Fibroblast of lung (primary cell): ENCODE data around the gene GGACT. TPM values are rescaled to one million over a fixed set of nuclear protein-coding genes. Genes with fewer than 3 reads are reported as not detected.

Experiments used
- DNase-seq, 2 donors: peaks; one replicate each; pipeline versions ENCODE4 v3.0.0 to v3.0.0-alpha.2; 2010; ENCODE audit warnings: low read depth in 2 of 2
- H2AFZ ChIP-seq: 2 replicates; pipeline ENCODE4 v1.5.1; 2012; ENCODE audit warnings: low read length, control low read depth, inconsistent platforms
- H3K27ac ChIP-seq: 2 replicates; pipeline ENCODE4 v1.5.1; 2011; ENCODE audit warnings: low read length, control low read depth; ENCODE audit not compliant: insufficient read depth
- H3K27me3 ChIP-seq: 2 replicates; pipeline ENCODE4 v1.5.1; 2011; ENCODE audit warnings: mild to moderate bottlenecking, low read length; ENCODE audit not compliant: control insufficient read depth, insufficient read depth
- H3K36me3 ChIP-seq: 2 replicates; pipeline ENCODE4 v1.5.1; 2011; ENCODE audit warnings: low read length; ENCODE audit not compliant: control insufficient read depth, insufficient read depth
- H3K4me1 ChIP-seq: 2 replicates; pipeline ENCODE4 v1.5.1; 2011; ENCODE audit warnings: low read length; ENCODE audit not compliant: control insufficient read depth, insufficient read depth; ENCODE audit errors: extremely low read depth
- H3K4me2 ChIP-seq: 2 replicates; pipeline ENCODE4 v1.5.1; 2011; ENCODE audit warnings: low read length, control low read depth; ENCODE audit not compliant: insufficient read depth; ENCODE audit errors: extremely low read depth
- H3K4me3 ChIP-seq, 4 experiments: fragments of 200-600 bp in 1 of 4; sonication (generic) in 1 of 4; replicated peaks in 1 of 4; 2 replicates each; pipeline ENCODE4 v1.5.1; 2011 to 2016; ENCODE audit warnings: low read length in 4 of 4, low read depth in 3 of 4, mild to moderate bottlenecking in 3 of 4, control low read depth in 2 of 4, inconsistent platforms in 1 of 4, mixed read lengths in 1 of 4; ENCODE audit not compliant: insufficient read depth in 1 of 4; ENCODE audit errors: control extremely low read depth in 1 of 4
- H3K79me2 ChIP-seq: 2 replicates; pipeline ENCODE4 v1.5.1; 2012; ENCODE audit warnings: mild to moderate bottlenecking, low read length, inconsistent platforms; ENCODE audit not compliant: control insufficient read depth, insufficient read depth
- H3K9ac ChIP-seq: 2 replicates; pipeline ENCODE4 v1.5.1; 2011; ENCODE audit warnings: mild to moderate bottlenecking, low read length, control low read depth; ENCODE audit not compliant: insufficient read depth
- H3K9me3 ChIP-seq: 2 replicates; pipeline ENCODE4 v1.5.1; 2012; ENCODE audit warnings: low read depth, low read length; ENCODE audit not compliant: control insufficient read depth, insufficient read depth
- H4K20me1 ChIP-seq: 2 replicates; pipeline ENCODE4 v1.5.1; 2011; ENCODE audit warnings: low read length; ENCODE audit not compliant: control insufficient read depth, insufficient read depth; ENCODE audit errors: extremely low read depth
- EZH2 ChIP-seq: IDR thresholded peaks from 2 replicates; pipeline ENCODE4 v1.5.1; 2012; ENCODE audit warnings: low read length, control low read depth, mild to moderate bottlenecking; ENCODE audit errors: missing control alignments
- polyA plus RNA-seq, 2 donors: library from polyadenylated mRNA; depleted of rRNA in 1 of 2; stranded (reverse) in 1 of 2; unstranded in 1 of 2; fragments of >200 nt; gene quantifications; 2 replicates each; pipeline ENCODE4 v1.2.1, GENCODE V29; 2011 to 2012; ENCODE audit warnings: missing spikeins in 1 of 2
- total RNA-seq: library from RNA; depleted of rRNA; stranded (reverse); fragments of >200 nt; gene quantifications from 2 replicates; pipeline ENCODE4 v1.2.1, GENCODE V29; 2014
- TF ChIP-seq, protein P1 (sequence below), 2 donors: IDR thresholded peaks in 1 of 2; conservative IDR thresholded peaks in 1 of 2; 1 replicate in 1 of 2; 2 replicates in 1 of 2; pipeline ENCODE4 v1.5.1; 2011 to 2012; ENCODE audit warnings: low read length in 2 of 2, control low read depth in 1 of 2, inconsistent platforms in 1 of 2, low read depth in 1 of 2, mild to moderate bottlenecking in 1 of 2

Gene GGACT
- total and polyA plus RNA-seq, 2 donors (not counting 1 experiment from before 2014, with no cell fraction given): 2.6 to 6.6 TPM

DNA sequence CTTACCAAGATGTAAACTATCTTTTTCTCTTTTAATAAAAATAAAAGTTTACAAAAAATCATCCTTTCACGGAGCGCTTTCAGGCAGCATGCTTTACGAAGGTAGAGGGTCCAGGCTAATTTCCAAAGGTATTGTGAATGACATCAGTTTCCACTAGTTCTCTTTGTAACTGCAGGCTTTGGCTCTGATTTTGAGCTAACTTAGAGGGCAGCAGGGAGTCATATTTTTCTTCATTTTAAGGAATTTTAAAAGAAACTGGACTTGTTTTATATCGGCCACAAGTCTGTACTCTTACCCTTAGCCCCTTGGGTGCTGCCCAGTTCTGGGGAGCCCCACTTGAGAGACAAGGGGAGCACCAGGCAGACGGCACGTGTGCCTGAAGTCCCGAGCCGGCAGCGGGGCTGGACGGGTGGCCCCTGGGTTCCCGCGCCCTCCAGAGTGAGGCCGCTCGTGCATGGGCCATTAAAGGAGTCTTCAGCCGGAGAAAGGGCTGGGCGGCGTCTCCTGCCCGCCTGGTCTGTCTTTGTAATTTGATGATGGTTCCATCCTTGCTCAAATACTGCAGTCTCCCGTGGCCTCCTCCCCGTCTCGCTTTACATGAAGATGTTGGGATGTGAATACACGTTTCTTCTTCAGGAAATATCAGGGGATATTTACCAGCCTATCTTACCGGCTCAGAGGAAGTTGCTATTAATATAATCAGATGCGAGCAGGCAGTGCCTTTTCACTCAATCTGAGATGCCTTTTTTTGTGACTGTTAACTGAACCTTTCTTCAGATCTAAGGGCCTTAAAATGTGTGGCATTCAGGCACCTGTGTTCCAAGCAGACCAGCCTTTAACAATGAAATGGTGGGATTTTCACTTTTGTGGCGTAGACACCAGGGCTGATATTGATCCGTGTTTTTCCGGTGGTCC, 67.4 kb downstream of the GGACT start:
- Histone ChIP-seq H3K27ac (no peak overlapping the region), H4K20me1 (no peaks in the 10 kb centered on the region), H3K9me3 (no peaks in the 10 kb centered on the region), H3K79me2 (no peaks in the 10 kb centered on the region), H3K4me2 (no peak overlapping the region), H3K4me3 (no peak overlapping the region), H3K36me3 (peaks cover 1% of the 10 kb centered on the region), H3K9ac (no peak overlapping the region), H3K4me1 (no peaks in the 10 kb centered on the region), H3K27me3 (no peaks in the 10 kb centered on the region), H2AFZ (no peak overlapping the region)
- no peak for DNase-seq
- TF ChIP-seq, protein P1, sequence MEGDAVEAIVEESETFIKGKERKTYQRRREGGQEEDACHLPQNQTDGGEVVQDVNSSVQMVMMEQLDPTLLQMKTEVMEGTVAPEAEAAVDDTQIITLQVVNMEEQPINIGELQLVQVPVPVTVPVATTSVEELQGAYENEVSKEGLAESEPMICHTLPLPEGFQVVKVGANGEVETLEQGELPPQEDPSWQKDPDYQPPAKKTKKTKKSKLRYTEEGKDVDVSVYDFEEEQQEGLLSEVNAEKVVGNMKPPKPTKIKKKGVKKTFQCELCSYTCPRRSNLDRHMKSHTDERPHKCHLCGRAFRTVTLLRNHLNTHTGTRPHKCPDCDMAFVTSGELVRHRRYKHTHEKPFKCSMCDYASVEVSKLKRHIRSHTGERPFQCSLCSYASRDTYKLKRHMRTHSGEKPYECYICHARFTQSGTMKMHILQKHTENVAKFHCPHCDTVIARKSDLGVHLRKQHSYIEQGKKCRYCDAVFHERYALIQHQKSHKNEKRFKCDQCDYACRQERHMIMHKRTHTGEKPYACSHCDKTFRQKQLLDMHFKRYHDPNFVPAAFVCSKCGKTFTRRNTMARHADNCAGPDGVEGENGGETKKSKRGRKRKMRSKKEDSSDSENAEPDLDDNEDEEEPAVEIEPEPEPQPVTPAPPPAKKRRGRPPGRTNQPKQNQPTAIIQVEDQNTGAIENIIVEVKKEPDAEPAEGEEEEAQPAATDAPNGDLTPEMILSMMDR (conservative IDR thresholded peaks at IDR 0.05 in 1 of 2, IDR thresholded peaks at IDR 0.05 in 1 of 2; ENCODE audit: low read depth in 1 of 2, low read length in 2 of 2): no peak
- TF ChIP-seq EZH2: no peak

DNA sequence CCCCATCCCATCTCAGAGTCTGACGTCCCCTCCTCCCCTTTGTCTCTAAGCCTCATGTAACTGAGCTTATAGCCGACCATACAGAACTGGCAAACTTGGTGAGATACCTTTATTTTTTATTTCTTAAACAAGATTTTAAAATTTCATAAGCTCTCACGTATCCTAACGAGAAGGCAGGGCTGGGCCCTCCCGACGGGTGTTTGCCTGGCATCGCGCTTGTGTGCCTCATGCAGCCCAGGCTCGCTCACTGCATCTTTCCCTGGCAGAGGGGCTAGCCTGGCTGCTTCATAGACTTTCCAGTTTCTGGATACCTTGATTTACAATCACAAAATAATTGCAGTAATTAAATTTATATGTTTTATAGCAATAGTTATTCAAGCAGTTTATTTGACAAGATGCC, 69.0 kb downstream of the GGACT start:
- Histone ChIP-seq H3K9me3 (no peaks in the 10 kb centered on the region), H3K4me3 (no peak overlapping the region), H3K79me2 (no peaks in the 10 kb centered on the region), H2AFZ (no peak overlapping the region), H3K27me3 (no peaks in the 10 kb centered on the region), H3K9ac (no peak overlapping the region), H3K4me2 (no peak overlapping the region), H4K20me1 (no peaks in the 10 kb centered on the region), H3K36me3 (peaks cover 1% of the 10 kb centered on the region), H3K4me1 (no peaks in the 10 kb centered on the region), H3K27ac (no peak overlapping the region)
- no peak for TF ChIP-seq EZH2
- TF ChIP-seq, protein P1 (conservative IDR thresholded peaks at IDR 0.05 in 1 of 2, IDR thresholded peaks at IDR 0.05 in 1 of 2; ENCODE audit: low read depth in 1 of 2, low read length in 2 of 2): no peak
- DNase-seq: no peak

DNA sequence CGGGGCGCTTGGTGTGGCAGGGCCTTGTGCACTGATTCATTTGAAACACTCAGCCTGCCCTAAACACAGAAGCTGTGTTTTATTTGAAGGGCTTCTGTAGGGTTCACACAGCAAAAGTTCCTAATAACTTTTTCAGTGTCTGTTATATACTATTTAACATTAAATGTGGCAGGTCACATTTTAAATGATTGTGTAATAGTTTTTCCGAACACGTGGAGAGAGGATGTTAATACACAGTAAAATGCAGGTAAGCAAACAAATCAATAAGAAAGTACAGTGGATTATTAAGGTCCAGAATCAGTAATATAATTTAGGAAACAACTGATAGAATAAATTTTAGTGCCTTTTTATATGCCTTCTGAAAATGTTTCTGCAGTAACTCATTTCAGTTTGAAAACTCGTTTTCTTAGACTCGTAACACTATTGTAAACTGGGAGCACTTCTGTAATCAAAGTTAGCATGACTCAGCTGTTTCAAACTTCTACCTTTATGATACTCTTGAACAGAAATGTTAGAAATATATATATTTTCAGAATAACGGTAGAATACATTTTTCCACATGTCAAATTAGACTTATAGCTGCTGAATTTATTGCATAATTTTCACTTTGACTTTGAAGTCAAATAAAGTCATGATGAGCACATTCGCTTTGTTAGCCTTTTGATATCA, 70.1 kb downstream of the GGACT start:
- no peaks in the 10 kb centered on the region for H3K36me3 ChIP-seq
- no peak for DNase-seq
- H2AFZ ChIP-seq: no peak overlapping the region
- no peaks in the 10 kb centered on the region for H3K79me2 ChIP-seq
- no peak overlapping the region for H3K4me2 ChIP-seq
- H3K27ac ChIP-seq: no peak overlapping the region
- TF ChIP-seq EZH2: no peak
- TF ChIP-seq, protein P1 (conservative IDR thresholded peaks at IDR 0.05 in 1 of 2, IDR thresholded peaks at IDR 0.05 in 1 of 2; ENCODE audit: low read depth in 1 of 2, low read length in 2 of 2): no peak
- H3K4me1 ChIP-seq: no peaks in the 10 kb centered on the region
- H3K9me3 ChIP-seq: no peaks in the 10 kb centered on the region
- H3K9ac ChIP-seq: no peak overlapping the region
- no peak overlapping the region for H3K4me3 ChIP-seq
- H4K20me1 ChIP-seq: no peaks in the 10 kb centered on the region
- H3K27me3 ChIP-seq: no peaks in the 10 kb centered on the region
